H9 (cell line): ENCODE data around the gene MYLK4. TPM values are rescaled to one million over a fixed set of nuclear protein-coding genes. Genes with fewer than 3 reads are reported as not detected.
A peak's percentile ranks its signal among the peaks of the same experiment; 100 is the strongest.

Experiments used
- DNase-seq: peaks from one replicate; pipeline ENCODE4 v3.0.0-alpha.2; 2017
- H2AFZ ChIP-seq: one replicate; pipeline ENCODE4 v1.6.1; 2013; ENCODE audit warnings: mild to moderate bottlenecking, low read length, control low read depth, moderate library complexity
- H2AK5ac ChIP-seq: 2 replicates; pipeline ENCODE4 v1.6.1; 2013; ENCODE audit warnings: low read length, control low read depth, mixed read lengths; ENCODE audit not compliant: insufficient read length
- H2BK120ac ChIP-seq: one replicate; pipeline ENCODE4 v1.6.1; 2013; ENCODE audit warnings: low read depth, mild to moderate bottlenecking, low read length, control low read depth, inconsistent platforms; ENCODE audit not compliant: poor library complexity, severe bottlenecking
- H2BK12ac ChIP-seq: 2 replicates; pipeline ENCODE4 v1.6.1; 2013; ENCODE audit warnings: low read length, control low read depth, mixed read lengths, low read depth; ENCODE audit not compliant: insufficient read length
- H2BK15ac ChIP-seq: 2 replicates; pipeline ENCODE4 v1.6.1; 2013; ENCODE audit warnings: low read depth, low read length, control low read depth
- H2BK20ac ChIP-seq: one replicate; pipeline ENCODE4 v1.6.1; 2013; ENCODE audit warnings: low read depth, mild to moderate bottlenecking, low read length, control low read depth, inconsistent platforms; ENCODE audit not compliant: poor library complexity, severe bottlenecking
- H2BK5ac ChIP-seq: 2 replicates; pipeline ENCODE4 v1.6.1; 2013; ENCODE audit warnings: low read length, control low read depth, mixed read lengths; ENCODE audit not compliant: insufficient read length
- H3K14ac ChIP-seq: 2 replicates; pipeline ENCODE4 v1.6.1; 2013; ENCODE audit warnings: low read length, control low read depth; ENCODE audit not compliant: insufficient read depth
- H3K18ac ChIP-seq: 2 replicates; pipeline ENCODE4 v1.6.1; 2013; ENCODE audit warnings: low read depth, mild to moderate bottlenecking, mixed read lengths, low read length, control low read depth; ENCODE audit not compliant: insufficient read length
- H3K23ac ChIP-seq: 2 replicates; pipeline ENCODE4 v1.6.1; 2013; ENCODE audit warnings: low read length, control low read depth, mixed read lengths, low read depth; ENCODE audit not compliant: insufficient read length
- H3K23me2 ChIP-seq: 2 replicates; pipeline ENCODE4 v1.6.1; 2013; ENCODE audit warnings: low read depth, mild to moderate bottlenecking, mixed read lengths, low read length, control low read depth; ENCODE audit not compliant: insufficient read length, poor library complexity, severe bottlenecking
- H3K27ac ChIP-seq: 2 replicates; pipeline ENCODE4 v1.5.1; 2013; ENCODE audit warnings: low read length, control low read depth, mixed read lengths, low read depth; ENCODE audit not compliant: insufficient read length
- H3K27me3 ChIP-seq: 2 replicates; pipeline ENCODE4 v1.6.1; 2013; ENCODE audit warnings: low read length, control low read depth, inconsistent platforms; ENCODE audit not compliant: insufficient read depth
- H3K4ac ChIP-seq: 2 replicates; pipeline ENCODE4 v1.6.1; 2013; ENCODE audit warnings: low read depth, mild to moderate bottlenecking, control low read depth, inconsistent platforms, low read length, moderate library complexity
- H3K4me1 ChIP-seq: 2 replicates; pipeline ENCODE4 v1.6.1; 2013; ENCODE audit warnings: low read length, control low read depth, inconsistent platforms; ENCODE audit not compliant: insufficient read depth
- H3K4me2 ChIP-seq: 2 replicates; pipeline ENCODE4 v1.6.1; 2013; ENCODE audit warnings: low read length, control low read depth, mixed read lengths; ENCODE audit not compliant: insufficient read length, insufficient read depth
- H3K56ac ChIP-seq: 2 replicates; pipeline ENCODE4 v1.6.1; 2013; ENCODE audit warnings: low read depth, mild to moderate bottlenecking, mixed read lengths, low read length, control low read depth; ENCODE audit not compliant: insufficient read length
- H3K79me1 ChIP-seq: 2 replicates; pipeline ENCODE4 v1.6.1; 2013; ENCODE audit warnings: low read depth, mild to moderate bottlenecking, moderate library complexity, low read length, control low read depth, inconsistent platforms; ENCODE audit not compliant: insufficient read depth, poor library complexity, severe bottlenecking
- H3K79me2 ChIP-seq: 2 replicates; pipeline ENCODE4 v1.6.1; 2013; ENCODE audit warnings: low read length, control low read depth, inconsistent platforms; ENCODE audit not compliant: insufficient read depth
- H3K9ac ChIP-seq: 2 replicates; pipeline ENCODE4 v1.6.1; 2013; ENCODE audit warnings: low read length, control low read depth, mixed read lengths; ENCODE audit not compliant: insufficient read length; ENCODE audit errors: extremely low read depth
- H3K9me3 ChIP-seq: one replicate; pipeline ENCODE4 v1.6.1; 2013; ENCODE audit warnings: low read depth, low read length, inconsistent platforms; ENCODE audit not compliant: control insufficient read depth
- H3T11ph ChIP-seq: one replicate; pipeline ENCODE4 v1.6.1; 2013; ENCODE audit warnings: mild to moderate bottlenecking, low read length, control low read depth, inconsistent platforms
- H4K20me1 ChIP-seq: one replicate; pipeline ENCODE4 v1.6.1; 2013; ENCODE audit not compliant: control insufficient read depth, insufficient read length, insufficient read depth
- H4K5ac ChIP-seq: 2 replicates; pipeline ENCODE4 v1.6.1; 2013; ENCODE audit warnings: low read depth, mild to moderate bottlenecking, mixed read lengths, low read length, control low read depth; ENCODE audit not compliant: insufficient read length
- H4K8ac ChIP-seq: replicated peaks from 2 replicates; pipeline ENCODE4 v1.6.1; 2013; ENCODE audit warnings: low read length, control low read depth, mixed read lengths, low read depth; ENCODE audit not compliant: insufficient read length
- H4K91ac ChIP-seq: 2 replicates; pipeline ENCODE4 v1.6.1; 2013; ENCODE audit warnings: low read depth, mild to moderate bottlenecking, moderate library complexity, mixed read lengths, low read length, control low read depth; ENCODE audit not compliant: insufficient read length
- H3K27ac Mint-ChIP-seq, 3 experiments: 2 replicates in 2 of 3; 3 replicates in 1 of 3; pipeline ENCODE4 v1.8.0; 2020 to 2021; ENCODE audit warnings: mixed read lengths in 3 of 3, mild to moderate bottlenecking in 1 of 3, moderate library complexity in 1 of 3
- H3K27me3 Mint-ChIP-seq: 2 replicates; pipeline ENCODE4 v1.8.0; 2021; ENCODE audit warnings: low read depth, mild to moderate bottlenecking, moderate library complexity, mixed read lengths
- H3K36me3 Mint-ChIP-seq, 3 experiments: 2 replicates in 2 of 3; 3 replicates in 1 of 3; pipeline ENCODE4 v1.8.0; 2020 to 2021; ENCODE audit warnings: low read depth in 3 of 3, mixed read lengths in 3 of 3; ENCODE audit not compliant: insufficient read depth in 1 of 3
- H3K4me1 Mint-ChIP-seq, 2 experiments: 2 replicates each; pipeline ENCODE4 v1.8.0; 2020; ENCODE audit warnings: mixed read lengths in 2 of 2
- H3K4me3 Mint-ChIP-seq, 2 experiments: 2 replicates in 1 of 2; 3 replicates in 1 of 2; pipeline ENCODE4 v1.8.0; 2020 to 2021; ENCODE audit warnings: mild to moderate bottlenecking in 2 of 2, mixed read lengths in 2 of 2, moderate library complexity in 1 of 2
- H3K9me3 Mint-ChIP-seq, 2 experiments: 2 replicates in 1 of 2; 3 replicates in 1 of 2; pipeline ENCODE4 v1.8.0; 2020; ENCODE audit warnings: mild to moderate bottlenecking in 2 of 2, mixed read lengths in 2 of 2, moderate library complexity in 1 of 2
- CTCF ChIP-seq: fragments of 200-600 bp; sonication (generic); conservative IDR thresholded peaks from 3 replicates; pipeline ENCODE4 v1.8.0; 2021; ENCODE audit warnings: antibody characterized with exemption, mild to moderate bottlenecking
- WGBS: extraction: QIAGEN DNeasy Blood & Tissue Kit; methylation state at CpG from one replicate; pipeline ENCODE4 v1.1.7; 2013; ENCODE audit warnings: missing lambda C conversion rate, low lambda C conversion rate, mixed read lengths; ENCODE audit not compliant: insufficient read length; ENCODE audit errors: extremely low coverage; 5-methylcytosine and 5-hydroxymethylcytosine counted together
- total RNA-seq: library from RNA; stranded (reverse); gene quantifications from 2 replicates; pipeline ENCODE4 v1.2.1, GENCODE V29; 2021

The MYLK4 gene
- total RNA-seq, 1 experiment from 2014 or later: 0.28 TPM

GRCh38 chr6:2733736-2734480, 16.8 kb downstream of the MYLK4 start:
- H3K4me3 Mint-ChIP-seq: no peak overlapping the region

More at GRCh38 chr6:2733736-2734480, 16.8 kb downstream of the MYLK4 start:
- H2BK120ac ChIP-seq: no peak overlapping the region
- H3K4me2 ChIP-seq: no peak overlapping the region
- H3K56ac ChIP-seq: no peak overlapping the region
- H2BK12ac ChIP-seq: no peak overlapping the region
- Mint-ChIP-seq H3K4me1 (peaks cover 62% of the 10 kb centered on the region in 2 experiments), H3K27ac (peak overlapping the region in 1 of 3 experiments; percentile 72; a peak in 2 of 7 replicates), H3K36me3 (no peaks in the 10 kb centered on the region), H3K9me3 (no peaks in the 10 kb centered on the region), H3K27me3 (no peaks in the 10 kb centered on the region)
- no peak overlapping the region for H4K8ac ChIP-seq
- no peak overlapping the region for H3K23ac ChIP-seq
- no peaks in the 10 kb centered on the region for H3K23me2 ChIP-seq
- no peak overlapping the region for H2BK20ac ChIP-seq
- H3K27ac ChIP-seq: no peak overlapping the region
- no peak overlapping the region for H4K5ac ChIP-seq
- no peak overlapping the region for H2BK15ac ChIP-seq
- WGBS: no CpG with 5 or more reads among the region's 22 CpGs
- no peak overlapping the region for H3K18ac ChIP-seq
- no peak overlapping the region for H4K91ac ChIP-seq
- peak; percentile 40 for DNase-seq
- no peak for TF ChIP-seq CTCF
- peaks cover 17% of the 10 kb centered on the region; the same call in 1 of the 2 replicates for H3K4me1 ChIP-seq
- no peak overlapping the region for H2BK5ac ChIP-seq
- no peaks in the 10 kb centered on the region for H4K20me1 ChIP-seq
- H3K27me3 ChIP-seq: no peaks in the 10 kb centered on the region
- H3K9me3 ChIP-seq: no peaks in the 10 kb centered on the region
- no peaks in the 10 kb centered on the region for H3K79me2 ChIP-seq
- no peak overlapping the region for H3K9ac ChIP-seq
- H2AK5ac ChIP-seq: no peak overlapping the region
- no peaks in the 10 kb centered on the region for H3K79me1 ChIP-seq
- no peak overlapping the region for H2AFZ ChIP-seq
- H3K14ac ChIP-seq: no peak overlapping the region
- H3T11ph ChIP-seq: no peak overlapping the region
- H3K4ac ChIP-seq: no peak overlapping the region
